ENCODE measurements around the gene TMEM132D.

- TF ChIP-seq, protein P1, sequence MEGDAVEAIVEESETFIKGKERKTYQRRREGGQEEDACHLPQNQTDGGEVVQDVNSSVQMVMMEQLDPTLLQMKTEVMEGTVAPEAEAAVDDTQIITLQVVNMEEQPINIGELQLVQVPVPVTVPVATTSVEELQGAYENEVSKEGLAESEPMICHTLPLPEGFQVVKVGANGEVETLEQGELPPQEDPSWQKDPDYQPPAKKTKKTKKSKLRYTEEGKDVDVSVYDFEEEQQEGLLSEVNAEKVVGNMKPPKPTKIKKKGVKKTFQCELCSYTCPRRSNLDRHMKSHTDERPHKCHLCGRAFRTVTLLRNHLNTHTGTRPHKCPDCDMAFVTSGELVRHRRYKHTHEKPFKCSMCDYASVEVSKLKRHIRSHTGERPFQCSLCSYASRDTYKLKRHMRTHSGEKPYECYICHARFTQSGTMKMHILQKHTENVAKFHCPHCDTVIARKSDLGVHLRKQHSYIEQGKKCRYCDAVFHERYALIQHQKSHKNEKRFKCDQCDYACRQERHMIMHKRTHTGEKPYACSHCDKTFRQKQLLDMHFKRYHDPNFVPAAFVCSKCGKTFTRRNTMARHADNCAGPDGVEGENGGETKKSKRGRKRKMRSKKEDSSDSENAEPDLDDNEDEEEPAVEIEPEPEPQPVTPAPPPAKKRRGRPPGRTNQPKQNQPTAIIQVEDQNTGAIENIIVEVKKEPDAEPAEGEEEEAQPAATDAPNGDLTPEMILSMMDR (IDR thresholded peaks at IDR 0.05) = no peak
- TF ChIP-seq POLR2AphosphoS5 (IDR thresholded peaks at IDR 0.05) = no peak
- TF ChIP-seq POLR2A (IDR thresholded peaks at IDR 0.05; ENCODE audit: low read depth) = no peak
- TF ChIP-seq EP300 (IDR thresholded peaks at IDR 0.05) = no peak
Observed at GRCh38 chr12:129696405-129696804, 207.4 kb downstream of the TMEM132D start.
